Coronary artery (tissue), 2 donors: ENCODE results near the gene C14orf39.
"Not testable (repeated sequence)": the region's sequence is repeated elsewhere in the genome, so short reads cannot be mapped to it uniquely, and the experiment has no call there.

Experiments
- DNase-seq: peaks from one replicate; pipeline ENCODE4 v3.0.0-alpha.2; 2017; ENCODE audit warnings: low spot score
- H3K27ac ChIP-seq, 2 donors: fragments of 200-600 bp; sonication (generic); one replicate each; pipeline ENCODE4 v1.5.1; 2016 to 2019
- H3K4me3 ChIP-seq: fragments of 200-600 bp; sonication (generic); 2 replicates; pipeline ENCODE4 v1.5.1; 2016; ENCODE audit warnings: mild to moderate bottlenecking, moderate library complexity
- CTCF ChIP-seq: fragments of 200-600 bp; sonication (generic); IDR thresholded peaks from one replicate; pipeline ENCODE4 v1.5.1; 2019; ENCODE audit warnings: antibody characterized with exemption

Gene C14orf39

GRCh38 chr14:60488175-60488574 lies 2.3 kb upstream of the C14orf39 start:
- Histone ChIP-seq H3K27ac (no peak overlapping the region), H3K4me3 (no peak overlapping the region)
- DNase-seq, result no peak
- no peak for TF ChIP-seq CTCF

GRCh38 chr14:60487211-60487610 lies 1.3 kb upstream of the C14orf39 start:
- TF ChIP-seq CTCF, result no peak
- Histone ChIP-seq H3K4me3 (no peak overlapping the region), H3K27ac (no peak overlapping the region)
- no peak for DNase-seq

- DNase-seq, result no peak
- TF ChIP-seq CTCF, result no peak
- Histone ChIP-seq H3K4me3 (peak overlapping the region; percentile 47), H3K27ac (no peak overlapping the region)
These were observed 736 bp downstream of the C14orf39 start for GRCh38 chr14:60485057-60485597.

GRCh38 chr14:60482743-60483142 lies 3.1 kb downstream of the C14orf39 start:
- no peak for TF ChIP-seq CTCF
- DNase-seq, result no peak
- Histone ChIP-seq H3K27ac (no peak overlapping the region), H3K4me3 (no peak overlapping the region)

- not testable (repeated sequence) for DNase-seq, H3K27ac ChIP-seq, H3K4me3 ChIP-seq
These were observed 5.6 kb downstream of the C14orf39 start for GRCh38 chr14:60480248-60480647.

GRCh38 chr14:60455875-60456274 lies 30.0 kb downstream of the C14orf39 start:
- no peak for TF ChIP-seq CTCF
- H3K27ac ChIP-seq, result no peak overlapping the region
- H3K4me3 ChIP-seq, result no peak overlapping the region
- no peak for DNase-seq

GRCh38 chr14:60430276-60430675 lies 55.6 kb downstream of the C14orf39 start:
- TF ChIP-seq CTCF, result no peak
- no peak for DNase-seq
- no peak overlapping the region for H3K27ac ChIP-seq
- no peak overlapping the region for H3K4me3 ChIP-seq

- Histone ChIP-seq H3K4me3 (no peak overlapping the region), H3K27ac (no peak overlapping the region)
- no peak for DNase-seq
- TF ChIP-seq CTCF, result no peak
These were observed 65.8 kb downstream of the C14orf39 start for GRCh38 chr14:60420050-60420449.

- H3K27ac ChIP-seq, H3K4me3 ChIP-seq, DNase-seq: not testable (repeated sequence)
These were observed 88.3 kb downstream of the C14orf39 start for GRCh38 chr14:60397550-60397949.
